ENCODE results near the gene IFIT1.
"Not testable (repeated sequence)": the region's sequence is repeated elsewhere in the genome, so short reads cannot be mapped to it uniquely, and the experiment has no call there.

Gene IFIT1

DNA sequence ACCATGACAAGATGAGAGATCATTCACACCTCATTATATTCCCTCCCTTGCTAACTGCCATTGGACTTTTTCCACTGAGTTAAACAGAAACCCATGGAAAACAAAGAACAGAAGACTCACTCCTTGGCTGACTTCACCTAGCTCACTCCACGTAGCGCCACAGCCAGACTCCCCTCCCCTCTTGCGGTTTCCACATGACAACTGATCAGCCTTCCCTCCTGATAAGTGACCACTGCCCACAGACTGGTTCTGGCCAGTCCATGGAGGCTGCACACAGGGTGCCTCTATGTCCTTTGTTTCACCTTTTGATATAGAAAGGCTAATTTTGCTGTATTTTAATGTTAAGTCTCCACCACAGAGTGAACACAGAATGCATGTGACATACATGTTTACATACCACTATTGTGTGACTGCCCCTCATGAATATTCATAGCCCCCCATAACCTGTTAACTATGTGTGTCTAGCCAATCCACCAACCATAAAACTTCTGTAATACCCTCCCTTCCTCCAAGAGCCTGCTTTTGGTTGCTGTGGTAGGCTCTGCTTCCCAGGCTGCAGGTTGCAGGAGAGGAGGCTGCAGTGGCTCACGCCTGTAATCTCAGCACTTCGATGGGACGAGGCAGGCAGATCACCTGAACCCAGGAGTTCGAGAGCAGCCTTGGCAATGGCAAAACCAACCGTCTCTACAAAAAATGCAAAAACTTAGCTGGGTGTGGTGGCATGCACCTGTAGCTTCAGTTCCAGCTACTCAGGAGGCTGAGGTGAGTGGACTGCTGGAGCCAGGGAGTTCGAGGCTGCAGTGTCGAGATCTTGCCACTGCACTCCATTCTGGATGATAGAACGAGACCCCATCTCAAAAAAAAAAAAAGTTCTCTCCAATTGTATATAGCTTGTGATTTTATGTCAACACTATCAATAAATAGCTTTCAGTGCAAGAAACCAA lies 12.0 kb downstream of the IFIT1 start:
- DNase-seq: no peak

DNA sequence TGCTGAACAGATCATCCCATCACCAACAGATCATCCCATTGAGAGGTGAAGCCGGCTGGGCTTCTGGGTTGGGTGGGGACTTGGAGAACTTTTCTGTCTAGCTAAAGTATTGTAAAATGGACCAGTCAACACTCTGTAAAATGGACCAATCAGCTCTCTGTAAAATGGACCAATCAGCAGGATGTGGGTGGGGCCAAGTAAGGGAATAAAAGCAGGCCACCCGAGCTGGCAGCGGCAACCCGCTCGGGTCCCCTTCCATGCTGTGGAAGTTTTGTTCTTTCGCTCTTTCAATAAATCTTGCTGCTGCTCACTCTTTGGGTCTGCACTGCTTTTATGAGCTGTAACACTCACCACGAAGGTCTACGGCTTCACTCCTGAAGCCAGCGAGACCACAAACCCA lies 13.8 kb downstream of the IFIT1 start:
- not testable (repeated sequence) for DNase-seq

DNA sequence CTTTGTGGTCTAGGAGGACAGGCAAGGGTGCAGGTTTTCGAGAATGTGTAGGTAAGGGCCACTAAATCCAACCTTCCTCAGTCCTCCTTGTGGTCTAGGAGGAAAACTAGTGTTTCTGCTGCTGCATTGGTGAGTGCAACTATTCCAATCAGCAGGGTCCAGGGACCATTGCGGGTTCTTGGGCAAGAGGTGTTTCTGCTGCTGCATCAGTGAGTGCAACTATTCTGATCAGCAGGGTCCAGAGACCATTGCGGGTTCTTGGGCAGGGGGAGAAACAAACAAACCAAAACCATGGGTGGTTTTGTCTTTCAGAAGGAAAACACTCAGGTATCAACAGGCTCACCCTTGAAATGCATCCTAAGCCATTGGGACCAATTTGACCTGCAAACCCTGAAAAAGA lies 15.4 kb downstream of the IFIT1 start:
- not testable (repeated sequence) for DNase-seq

DNA sequence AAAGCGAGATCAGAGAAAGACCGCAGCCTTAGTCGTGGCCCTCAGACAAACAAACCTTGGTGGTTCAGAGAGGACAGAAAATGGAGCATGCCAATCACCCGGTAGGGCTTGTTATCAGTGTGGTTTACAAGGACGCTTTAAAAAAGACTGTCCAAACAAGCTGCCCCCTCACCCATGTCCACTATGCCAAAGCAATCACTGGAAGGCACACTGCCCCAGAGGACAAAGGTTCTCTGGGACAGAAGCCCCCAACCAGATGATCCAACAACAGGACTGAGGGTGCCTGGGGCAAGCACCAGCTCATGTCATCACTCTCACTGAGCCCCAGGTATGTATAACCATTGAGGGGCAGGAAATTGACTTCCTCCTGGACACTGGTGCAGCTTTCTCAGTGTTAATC lies 16.9 kb downstream of the IFIT1 start:
- DNase-seq: not testable (repeated sequence)

DNA sequence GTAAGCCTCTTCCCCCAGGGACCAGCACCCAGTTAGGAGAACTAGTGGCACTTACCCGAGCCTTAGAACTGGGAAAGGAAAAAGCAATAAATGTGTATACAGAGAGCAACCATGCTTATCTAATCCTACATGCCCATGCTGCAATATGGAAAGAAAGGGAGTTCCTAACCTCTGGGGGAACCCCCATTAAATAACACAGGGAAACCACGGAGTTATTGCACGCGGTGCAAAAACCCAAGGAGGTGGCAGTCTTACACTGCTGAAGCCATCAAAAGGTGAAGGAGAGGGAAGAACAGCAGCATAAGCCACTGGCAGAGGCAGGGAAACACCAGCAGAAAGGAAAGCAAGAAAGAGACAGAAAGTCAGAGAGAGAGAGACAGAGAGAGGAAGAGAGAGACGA lies 18.1 kb downstream of the IFIT1 start:
- DNase-seq: not testable (repeated sequence)

- DNase-seq: not testable (repeated sequence)
These were observed 18.7 kb downstream of the IFIT1 start for GRCh38 chr10:89411135-89411534.

DNA sequence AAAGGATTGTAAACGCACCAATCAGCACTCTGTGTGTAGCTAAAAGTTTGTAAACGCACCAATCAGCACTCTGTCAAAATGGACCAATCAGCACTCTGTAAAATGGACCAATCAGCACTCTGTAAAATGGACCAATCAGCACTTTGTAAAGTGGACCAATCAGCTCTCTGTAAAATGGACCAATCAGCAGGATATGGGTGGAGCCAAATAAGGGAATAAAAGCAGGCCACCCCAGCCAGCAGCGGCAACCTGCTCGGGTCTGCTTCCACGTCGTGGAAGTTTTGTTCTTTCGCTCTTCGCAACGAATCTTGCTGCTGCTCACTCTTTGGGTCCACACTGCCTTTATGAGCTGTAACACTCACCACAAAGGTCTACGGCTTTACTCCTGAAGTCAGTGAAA lies 19.9 kb downstream of the IFIT1 start:
- peak; percentile 68 for DNase-seq

DNA sequence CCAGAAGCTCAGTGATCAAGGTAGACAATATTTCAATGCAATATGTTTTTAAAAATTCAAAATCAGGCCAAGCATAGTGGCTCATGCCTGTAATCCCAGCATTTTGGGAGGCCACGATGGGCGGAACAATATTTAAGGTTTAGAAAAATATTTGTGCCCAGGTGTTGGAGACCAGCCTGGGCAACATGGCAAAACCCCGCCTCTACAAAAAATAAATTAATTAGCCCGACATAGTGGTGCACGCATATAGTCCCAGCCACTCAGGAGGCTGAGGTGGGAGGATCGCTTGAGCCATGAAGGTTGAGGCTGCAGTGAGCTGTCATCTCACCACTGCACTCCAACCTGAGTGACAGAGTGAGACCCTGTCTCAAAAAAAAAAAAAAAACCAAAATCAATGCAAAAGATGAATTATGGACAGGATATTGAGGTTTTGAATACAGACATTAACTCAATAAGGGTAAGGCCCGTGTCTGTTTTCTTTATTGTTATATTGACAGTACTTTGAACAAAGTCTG lies 21.0 kb downstream of the IFIT1 start:
- DNase-seq: no peak

DNA sequence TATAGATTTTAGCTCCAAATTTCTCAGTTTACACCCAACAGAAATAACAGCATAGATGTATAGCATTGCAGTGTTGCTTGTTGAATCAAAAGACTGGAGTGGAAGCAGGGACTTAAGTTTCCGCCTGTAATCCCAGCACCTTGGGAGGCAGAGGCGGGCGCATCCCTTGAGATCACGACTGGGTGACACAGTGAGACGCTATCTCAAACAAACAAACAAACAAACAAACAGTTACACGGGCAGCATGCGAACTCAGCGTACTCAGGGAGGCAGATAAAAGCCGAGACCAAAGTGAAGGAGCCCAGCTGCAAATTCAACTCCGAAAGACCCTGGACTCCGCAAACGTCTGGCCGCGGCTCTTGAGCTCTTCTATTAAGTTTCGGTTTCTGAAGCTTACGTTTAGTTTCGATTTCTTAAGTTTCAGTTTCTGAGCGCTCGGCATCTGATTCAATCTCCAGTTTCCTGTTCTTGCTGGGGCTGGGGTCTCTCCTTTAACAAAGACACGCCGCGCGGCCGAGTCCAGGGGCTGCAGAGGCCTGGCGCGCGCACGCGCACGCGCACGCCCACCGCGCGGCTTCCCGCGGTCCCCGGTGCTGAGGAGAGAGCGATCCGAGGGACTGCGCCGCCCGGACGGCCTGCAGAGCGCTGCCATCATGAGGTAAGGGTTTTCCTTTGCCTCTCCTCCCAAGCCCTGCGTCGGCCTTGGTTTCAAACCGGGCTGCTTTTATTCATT lies 21.9 kb downstream of the IFIT1 start, which contains the start of gene IFIT5:
Gene IFIT5, plus strand, starts transcription at position 423 of the 733 bp plus-strand sequence. Its CDS starts 231 bp downstream, at position 654.
- DNase-seq: peak; percentile 79

DNA sequence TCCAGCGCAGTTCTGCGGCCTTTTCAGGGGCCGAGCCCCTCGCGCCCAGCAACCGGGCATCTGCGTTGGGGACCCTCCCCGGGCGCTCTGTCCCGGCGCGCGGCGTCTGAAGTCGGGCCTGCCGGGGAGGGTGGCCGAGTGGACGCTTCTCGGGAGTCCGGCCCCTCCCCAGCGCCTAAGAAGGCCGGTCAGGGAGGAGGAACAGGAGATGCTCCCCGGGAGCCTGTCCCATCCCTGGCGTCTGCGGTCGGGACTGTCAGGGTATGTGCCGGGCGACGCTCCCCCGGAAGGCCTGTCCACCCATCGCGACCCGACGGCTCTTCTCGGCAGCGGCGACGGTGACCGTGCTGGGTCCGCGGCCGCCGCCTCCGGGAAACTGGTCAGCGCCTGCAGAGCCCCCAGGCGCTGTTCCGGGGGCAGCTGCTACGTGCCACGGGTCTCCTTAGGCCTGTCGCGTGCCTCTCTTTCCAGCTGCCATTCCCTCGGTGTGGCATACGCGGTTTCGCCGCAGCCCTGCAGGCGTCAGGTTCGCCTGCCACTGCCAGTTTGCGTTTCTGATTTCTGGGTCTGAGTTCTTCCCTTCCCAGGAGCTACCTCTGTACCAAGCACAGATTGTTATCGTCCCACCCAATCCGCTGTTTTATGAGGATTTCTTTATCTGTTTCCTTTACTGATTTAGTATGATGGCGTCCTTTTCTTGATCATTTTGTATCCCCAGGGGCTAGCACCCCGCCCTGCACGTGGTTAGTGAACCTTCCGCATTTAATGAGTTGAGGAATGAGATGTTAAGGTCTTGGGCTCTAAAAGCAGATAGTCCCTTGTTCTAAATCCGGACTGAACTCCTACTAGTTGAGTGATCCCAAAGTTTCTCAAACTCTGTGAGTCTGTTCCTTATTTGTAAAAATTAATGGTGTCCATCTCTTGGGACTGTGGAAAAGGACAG lies 22.7 kb downstream of the IFIT1 start:
- peak; percentile 54 for DNase-seq

GRCh38 chr10:89416465-89416864 lies 24.0 kb downstream of the IFIT1 start:
- no peak for DNase-seq

GRCh38 chr10:89419548-89419947 lies 27.1 kb downstream of the IFIT1 start:
- peak; percentile 61 for DNase-seq

- no peak for DNase-seq
These were observed 28.6 kb downstream of the IFIT1 start for GRCh38 chr10:89421018-89421476.

DNA sequence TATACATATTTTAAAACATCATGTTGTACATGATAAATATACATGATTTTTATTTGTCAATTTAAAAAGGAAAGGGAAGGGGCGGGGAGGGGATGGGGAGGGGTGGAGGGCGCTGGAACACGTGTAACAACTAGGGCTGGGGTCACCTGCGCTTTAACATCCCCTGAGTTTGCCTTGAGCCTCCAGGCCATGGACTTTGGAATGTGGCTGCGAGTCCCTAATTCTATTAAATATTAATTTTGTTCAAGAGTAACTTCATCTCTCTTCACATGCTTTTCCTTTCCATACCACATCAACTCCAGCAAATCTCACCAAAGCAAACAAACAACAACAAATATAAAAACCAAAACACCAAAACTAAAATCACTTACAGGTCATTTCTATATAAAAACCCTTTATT lies 32.6 kb downstream of the IFIT1 start:
- DNase-seq: no peak

DNA sequence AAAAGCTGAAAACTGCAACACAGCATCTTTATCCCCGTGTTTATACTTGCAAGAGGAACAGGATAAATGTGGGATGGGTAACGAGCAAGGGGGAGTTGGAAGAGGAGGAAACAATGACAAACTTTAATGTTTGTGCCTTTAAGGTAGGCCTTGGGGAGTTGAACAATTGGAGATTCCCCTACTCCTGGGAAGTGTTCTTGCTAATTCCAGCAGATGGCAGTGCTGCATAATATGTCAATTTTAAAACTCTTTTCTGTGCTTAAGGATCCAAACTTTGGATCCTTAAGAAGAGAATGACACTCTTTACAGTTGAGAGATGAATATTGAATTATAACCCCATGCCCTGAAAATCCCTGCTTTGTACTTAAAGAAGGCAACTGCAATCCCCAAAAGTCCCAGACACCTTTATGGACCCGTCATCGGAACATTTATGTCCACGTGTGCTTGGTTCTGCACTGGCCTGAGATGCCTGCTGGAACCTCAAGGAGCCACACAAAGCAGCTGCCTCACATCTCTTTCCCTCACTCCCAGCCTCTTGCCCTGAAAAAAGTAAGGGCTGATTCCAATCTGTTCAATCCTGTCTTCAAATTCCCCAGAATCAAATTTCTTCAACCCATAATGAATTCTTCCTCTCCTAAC lies 33.9 kb downstream of the IFIT1 start:
- peak; percentile 42 for DNase-seq

GRCh38 chr10:89427629-89428028 lies 35.2 kb downstream of the IFIT1 start:
- DNase-seq: no peak

- DNase-seq: no peak
These were observed 36.5 kb downstream of the IFIT1 start for GRCh38 chr10:89428877-89429276.

DNA sequence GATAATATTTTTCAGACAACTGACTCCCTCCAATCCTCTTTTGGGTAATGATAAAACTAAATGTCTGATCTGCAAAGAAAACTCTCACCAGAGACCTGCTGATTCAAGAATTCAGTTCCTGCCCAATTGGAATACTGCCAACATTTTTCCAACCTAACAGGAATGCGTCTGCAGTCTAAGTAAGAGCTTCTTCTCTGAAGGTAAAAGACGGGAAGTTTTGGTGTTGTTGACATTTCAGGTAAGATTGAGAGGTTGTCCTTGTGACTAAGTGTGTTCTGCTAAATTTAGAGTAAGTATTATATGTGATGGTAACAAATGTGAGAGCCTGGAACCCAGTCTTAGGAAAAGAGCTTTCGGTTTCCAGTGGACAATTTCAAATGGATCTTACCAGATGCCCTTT lies 39.6 kb downstream of the IFIT1 start:
- DNase-seq: no peak

DNA sequence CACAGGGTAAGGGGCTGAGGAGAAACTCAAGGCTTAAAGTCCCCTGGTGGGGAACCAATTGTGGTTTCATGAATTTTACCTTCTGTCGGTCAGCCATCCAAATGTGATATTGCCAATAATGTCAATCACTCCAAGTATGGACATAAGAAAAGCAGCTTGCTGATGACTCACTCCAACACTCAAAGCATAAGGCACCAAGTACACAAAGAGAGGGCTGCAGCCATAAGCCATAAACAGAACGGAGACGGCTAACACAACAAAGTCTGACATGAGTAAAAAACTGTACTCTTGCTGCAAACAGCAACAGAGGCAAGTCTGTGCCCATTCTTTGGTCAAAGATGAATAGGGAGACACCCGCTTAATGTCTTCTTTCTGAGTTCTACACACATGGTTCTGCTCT lies 46.1 kb downstream of the IFIT1 start:
- DNase-seq: no peak

DNA sequence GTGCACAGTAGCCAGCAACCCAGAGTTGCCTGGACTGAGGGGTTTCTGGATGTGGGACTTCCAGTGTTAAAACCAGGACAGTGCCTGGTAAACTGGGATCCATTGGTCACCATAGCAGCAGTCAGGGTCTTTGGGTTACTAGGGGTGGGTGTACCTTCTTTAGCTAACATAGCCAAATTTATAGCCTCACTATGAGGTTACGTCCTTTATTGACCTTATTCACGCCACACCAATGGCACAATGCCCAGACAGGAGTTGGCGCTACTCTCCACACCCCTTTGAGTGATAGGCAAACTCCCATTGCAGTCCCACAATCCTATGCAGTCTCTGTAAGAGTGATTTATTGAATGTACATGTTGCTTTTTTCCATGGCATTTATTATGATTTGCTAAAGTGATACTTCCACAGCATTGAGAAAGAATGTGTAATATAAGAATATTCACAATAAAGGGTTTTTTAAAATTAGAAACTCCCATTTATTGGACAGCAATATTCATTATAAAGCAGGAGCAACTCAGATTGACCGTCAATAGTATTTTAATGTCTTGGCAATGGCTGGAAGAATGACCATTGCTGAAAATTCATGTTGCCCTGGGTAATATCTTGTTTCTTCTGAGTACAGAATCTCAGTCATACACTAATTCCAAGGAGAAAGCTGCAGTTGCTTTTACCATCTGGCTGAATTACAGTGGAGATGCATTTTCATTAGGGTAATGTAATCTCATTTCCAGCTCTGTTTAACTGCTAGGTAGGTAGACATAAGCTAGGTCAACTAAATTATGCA lies 48.0 kb downstream of the IFIT1 start:
- no peak for DNase-seq

DNA sequence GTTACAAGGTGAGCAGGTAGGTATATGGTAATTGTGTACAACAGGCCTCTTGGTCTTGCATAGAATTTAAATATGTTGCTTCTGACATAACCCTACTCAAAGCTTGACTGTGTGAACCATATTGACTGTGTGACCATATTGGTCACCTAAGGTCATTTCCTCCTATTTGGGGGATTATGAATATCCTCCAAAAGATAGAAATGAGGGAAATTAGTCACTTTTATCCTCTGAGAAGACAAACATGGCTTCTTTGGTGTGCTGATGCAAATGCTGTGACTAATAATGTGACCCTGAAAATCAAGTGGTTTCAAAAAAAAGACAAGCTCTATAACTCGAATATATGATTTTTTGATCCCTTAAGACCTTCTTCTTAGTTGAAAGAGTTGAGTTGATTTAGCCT lies 49.9 kb downstream of the IFIT1 start:
- DNase-seq: no peak

All from CD4-positive, alpha-beta T cell treated with Interleukin-17A for 1 hour (primary cell).